Femur (tissue), 1 donor: Measurements from ENCODE around the gene TSPEAR.
"Not testable (repeated sequence)": the region's sequence is repeated elsewhere in the genome, so short reads cannot be mapped to it uniquely, and the experiment has no call there.

Experiments
- DNase-seq: peaks from one replicate; pipeline ENCODE4 v3.0.0-alpha.2; 2017

The TSPEAR gene

GRCh38 chr21:44625756-44626155, 85.6 kb downstream of the TSPEAR start:
- DNase-seq = no peak

- no peak for DNase-seq
Observed at GRCh38 chr21:44623575-44623974, 87.8 kb downstream of the TSPEAR start.

- no peak for DNase-seq
Observed at GRCh38 chr21:44619886-44620285, 91.5 kb downstream of the TSPEAR start.

GRCh38 chr21:44618909-44619308, 92.5 kb downstream of the TSPEAR start:
- no peak for DNase-seq

- DNase-seq = no peak
Observed at GRCh38 chr21:44618504-44618903, 92.9 kb downstream of the TSPEAR start.

GRCh38 chr21:44617071-44617501, 94.3 kb downstream of the TSPEAR start:
- DNase-seq = no peak

GRCh38 chr21:44616591-44616926, 94.8 kb downstream of the TSPEAR start:
- no peak for DNase-seq

GRCh38 chr21:44615911-44616590, 95.3 kb downstream of the TSPEAR start:
- no peak for DNase-seq

- no peak for DNase-seq
Observed at GRCh38 chr21:44615466-44615865, 95.9 kb downstream of the TSPEAR start.

GRCh38 chr21:44614961-44615391, 96.4 kb downstream of the TSPEAR start:
- no peak for DNase-seq

GRCh38 chr21:44614161-44614631, 97.2 kb downstream of the TSPEAR start:
- no peak for DNase-seq

- DNase-seq = no peak
Observed at GRCh38 chr21:44613386-44614155, 97.8 kb downstream of the TSPEAR start.

GRCh38 chr21:44612669-44613229, 98.6 kb downstream of the TSPEAR start:
- no peak for DNase-seq

GRCh38 chr21:44612029-44612486, 99.3 kb downstream of the TSPEAR start, which contains the start of gene KRTAP10-8:
Gene KRTAP10-8 (plus strand): TSS chr21:44612079. CDS start chr21:44612101, 22 bp downstream.
- no peak for DNase-seq

GRCh38 chr21:44611551-44611950, 99.8 kb downstream of the TSPEAR start:
- no peak for DNase-seq

GRCh38 chr21:44610157-44610843, 101.1 kb downstream of the TSPEAR start:
- DNase-seq = not testable (repeated sequence)

- no peak for DNase-seq
Observed at GRCh38 chr21:44609193-44609592, 102.2 kb downstream of the TSPEAR start.

GRCh38 chr21:44606495-44606894, 104.9 kb downstream of the TSPEAR start:
- DNase-seq = no peak

GRCh38 chr21:44603911-44604310, 107.5 kb downstream of the TSPEAR start:
- DNase-seq = no peak

- no peak for DNase-seq
Observed at GRCh38 chr21:44603109-44603875, 108.1 kb downstream of the TSPEAR start.

GRCh38 chr21:44602463-44602850, 108.9 kb downstream of the TSPEAR start:
- DNase-seq = no peak
